ENCODE results near the gene SLA2. TPM values are rescaled to one million over a fixed set of nuclear protein-coding genes. Genes with fewer than 3 reads are reported as not detected.

Gene SLA2
- total and polyA plus RNA-seq, 2 experiments from 2014 or later, result not detected

GRCh38 chr20:36574366-36575135 lies 71.4 kb downstream of the SLA2 start:
- Histone ChIP-seq H3K9me3 (ENCODE audit: low read depth) (no peaks in the 10 kb centered on the region), H3K4me1 (ENCODE audit: insufficient read depth) (no peaks in the 10 kb centered on the region), H3K36me3 (ENCODE audit: low read depth) (no peaks in the 10 kb centered on the region), H3K4me3 (peak overlapping the region; percentile 80), H3K9ac (peak overlapping the region; percentile 69), H4K20me1 (ENCODE audit: insufficient read depth) (no peaks in the 10 kb centered on the region), H3K4me2 (ENCODE audit: unreplicated experiment) (peak overlapping the region; percentile 82), H3K27ac (no peak overlapping the region), H3K9me2 (ENCODE audit: insufficient read depth) (no peaks in the 10 kb centered on the region), H3F3A (ENCODE audit: insufficient read depth) (peaks cover 18% of the 10 kb centered on the region), H3K27me3 (replicated peaks; ENCODE audit: insufficient read depth) (no peaks in the 10 kb centered on the region), H3K79me2 (ENCODE audit: insufficient read depth) (0 out of 2 replicates have a peak, but pooled peaks cover 7% of the 10 kb centered on the region), H2AFZ (peak overlapping the region; percentile 78)
- TF ChIP-seq EZH2phosphoT487 (IDR thresholded peaks at IDR 0.05; ENCODE audit: insufficient read depth, low read depth), result no peak
- no peak for TF ChIP-seq EZH2 (IDR thresholded peaks at IDR 0.05; ENCODE audit: insufficient read depth, poor library complexity, severe bottlenecking)
- DNase-seq, result peak; percentile 69
- in situ Hi-C loops (cut with MboI), result no loop called here
- 2 to 5% methylated on average over 49 to 51 of the region's 69 CpGs for WGBS, 2 experiments (ENCODE audit: low coverage in 1 of 2, low lambda C conversion rate in 2 of 2, missing lambda C conversion rate in 2 of 2)

GRCh38 chr20:36573798-36574365 lies 72.1 kb downstream of the SLA2 start:
- WGBS, 2 experiments (ENCODE audit: low coverage in 1 of 2, low lambda C conversion rate in 2 of 2, missing lambda C conversion rate in 2 of 2), result 1 to 3% methylated on average over 37 to 40 of the region's 53 CpGs
- Histone ChIP-seq H3K4me3 (peak overlapping the region; percentile 80), H4K20me1 (ENCODE audit: insufficient read depth) (no peaks in the 10 kb centered on the region), H3K27me3 (replicated peaks; ENCODE audit: insufficient read depth) (no peaks in the 10 kb centered on the region), H3K27ac (no peak overlapping the region), H3K9me2 (ENCODE audit: insufficient read depth) (no peaks in the 10 kb centered on the region), H3K4me1 (ENCODE audit: insufficient read depth) (no peaks in the 10 kb centered on the region), H3K79me2 (ENCODE audit: insufficient read depth) (0 out of 2 replicates have a peak, but pooled peaks cover 7% of the 10 kb centered on the region), H3F3A (ENCODE audit: insufficient read depth) (peaks cover 21% of the 10 kb centered on the region), H3K4me2 (ENCODE audit: unreplicated experiment) (peak overlapping the region; percentile 82), H2AFZ (peak overlapping the region; percentile 78), H3K9me3 (ENCODE audit: low read depth) (no peaks in the 10 kb centered on the region), H3K9ac (peak overlapping the region; percentile 69), H3K36me3 (ENCODE audit: low read depth) (no peaks in the 10 kb centered on the region)
- in situ Hi-C loops (cut with MboI), result no loop called here
- DNase-seq, result peak; percentile 33
- TF ChIP-seq EZH2phosphoT487 (IDR thresholded peaks at IDR 0.05; ENCODE audit: insufficient read depth, low read depth) (no peak), EZH2 (IDR thresholded peaks at IDR 0.05; ENCODE audit: insufficient read depth, poor library complexity, severe bottlenecking) (no peak)

- Histone ChIP-seq H4K20me1 (ENCODE audit: insufficient read depth) (no peaks in the 10 kb centered on the region), H3K4me1 (ENCODE audit: insufficient read depth) (no peaks in the 10 kb centered on the region), H3K9me3 (ENCODE audit: low read depth) (no peaks in the 10 kb centered on the region), H3K9ac (peak within 1 kb of the TSS; percentile 69), H3K4me2 (ENCODE audit: unreplicated experiment) (peak within 1 kb of the TSS; percentile 82), H3K79me2 (ENCODE audit: insufficient read depth) (0 out of 2 replicates have a peak, but pooled peaks cover 7% of the 10 kb centered on the region), H3F3A (ENCODE audit: insufficient read depth) (peaks cover 21% of the 10 kb centered on the region), H2AFZ (peak within 1 kb of the TSS; percentile 78), H3K27me3 (replicated peaks; ENCODE audit: insufficient read depth) (no peaks in the 10 kb centered on the region), H3K27ac (no peak within 1 kb of the TSS), H3K9me2 (ENCODE audit: insufficient read depth) (no peaks in the 10 kb centered on the region), H3K36me3 (ENCODE audit: low read depth) (no peaks in the 10 kb centered on the region), H3K4me3 (peak within 1 kb of the TSS; percentile 80)
- TF ChIP-seq EZH2 (IDR thresholded peaks at IDR 0.05; ENCODE audit: insufficient read depth, poor library complexity, severe bottlenecking) (no peak), EZH2phosphoT487 (IDR thresholded peaks at IDR 0.05; ENCODE audit: insufficient read depth, low read depth) (no peak)
- in situ Hi-C loops (cut with MboI), result no loop called here
- peak; percentile 77 for DNase-seq
- 4 to 5% methylated on average over 27 to 65 of the region's 80 CpGs for WGBS, 2 experiments (ENCODE audit: low coverage in 1 of 2, low lambda C conversion rate in 2 of 2, missing lambda C conversion rate in 2 of 2)
These were observed 72.7 kb downstream of the SLA2 start, which contains the start of gene TGIF2 for GRCh38 chr20:36573103-36573797. Gene TGIF2, plus strand, starts transcription at chr20:36573597. Its CDS starts 5,178 bp downstream, at chr20:36578775.

GRCh38 chr20:36572701-36573102 lies 73.3 kb downstream of the SLA2 start:
- H3K27me3 ChIP-seq (replicated peaks; ENCODE audit: insufficient read depth), result no peaks in the 10 kb centered on the region
- no peaks in the 10 kb centered on the region for H4K20me1 ChIP-seq (ENCODE audit: insufficient read depth)
- peak; percentile 48 for DNase-seq
- H3K9me2 ChIP-seq (ENCODE audit: insufficient read depth), result no peaks in the 10 kb centered on the region
- no peaks in the 10 kb centered on the region for H3K4me1 ChIP-seq (ENCODE audit: insufficient read depth)
- H3K9ac ChIP-seq, result peak overlapping the region; percentile 69; the same call in 1 of the 2 replicates
- H3K36me3 ChIP-seq (ENCODE audit: low read depth), result no peaks in the 10 kb centered on the region
- 35 to 39% methylated on average over 20 of the region's 20 CpGs for WGBS, 2 experiments (ENCODE audit: low coverage in 1 of 2, low lambda C conversion rate in 2 of 2, missing lambda C conversion rate in 2 of 2)
- H3K4me2 ChIP-seq (ENCODE audit: unreplicated experiment), result peak overlapping the region; percentile 82
- H3K79me2 ChIP-seq (ENCODE audit: insufficient read depth), result 0 out of 2 replicates have a peak, but pooled peaks cover 5% of the 10 kb centered on the region
- peaks cover 21% of the 10 kb centered on the region for H3F3A ChIP-seq (ENCODE audit: insufficient read depth)
- H3K27ac ChIP-seq, result no peak overlapping the region
- H3K9me3 ChIP-seq (ENCODE audit: low read depth), result no peaks in the 10 kb centered on the region
- peak overlapping the region; percentile 80 for H3K4me3 ChIP-seq
- in situ Hi-C loops (cut with MboI), result no loop called here
- H2AFZ ChIP-seq, result peak overlapping the region; percentile 78
- TF ChIP-seq EZH2 (IDR thresholded peaks at IDR 0.05; ENCODE audit: insufficient read depth, poor library complexity, severe bottlenecking) (no peak), EZH2phosphoT487 (IDR thresholded peaks at IDR 0.05; ENCODE audit: insufficient read depth, low read depth) (no peak)

All from GM23248 (cell line).